Activated CD8-positive, alpha-beta memory T cell treated with anti-CD3 and anti-CD28 coated beads, Interleukin-2, amount 50 U/mL, for 1 hour (primary cell): Measurements from ENCODE around the gene CDH3.

ENCODE experiments used
- DNase-seq: peaks from one replicate; pipeline ENCODE4 v3.0.0-alpha.2; 2020; ENCODE audit errors: extremely low read depth

The CDH3 gene

GRCh38 chr16:68737730-68738629 is 92.9 kb downstream of the CDH3 start:
- no peak for DNase-seq

- DNase-seq: no peak
These were observed 95.0 kb downstream of the CDH3 start for GRCh38 chr16:68739964-68740627.

GRCh38 chr16:68740628-68741346 is 95.7 kb downstream of the CDH3 start:
- DNase-seq: no peak

GRCh38 chr16:68743664-68744063 is 98.6 kb downstream of the CDH3 start:
- no peak for DNase-seq

GRCh38 chr16:68744744-68745280 is 99.7 kb downstream of the CDH3 start:
- no peak for DNase-seq

GRCh38 chr16:68746951-68747350 is 101.8 kb downstream of the CDH3 start:
- no peak for DNase-seq

GRCh38 chr16:68749432-68749831 is 104.3 kb downstream of the CDH3 start:
- no peak for DNase-seq
